ENCODE measurements around the gene TMEM164. TPM values are rescaled to one million over a fixed set of nuclear protein-coding genes. Genes with fewer than 3 reads are reported as not detected.

Gene TMEM164
- total RNA-seq, 1 donor from 2014 or later = 18.7 TPM

DNA sequence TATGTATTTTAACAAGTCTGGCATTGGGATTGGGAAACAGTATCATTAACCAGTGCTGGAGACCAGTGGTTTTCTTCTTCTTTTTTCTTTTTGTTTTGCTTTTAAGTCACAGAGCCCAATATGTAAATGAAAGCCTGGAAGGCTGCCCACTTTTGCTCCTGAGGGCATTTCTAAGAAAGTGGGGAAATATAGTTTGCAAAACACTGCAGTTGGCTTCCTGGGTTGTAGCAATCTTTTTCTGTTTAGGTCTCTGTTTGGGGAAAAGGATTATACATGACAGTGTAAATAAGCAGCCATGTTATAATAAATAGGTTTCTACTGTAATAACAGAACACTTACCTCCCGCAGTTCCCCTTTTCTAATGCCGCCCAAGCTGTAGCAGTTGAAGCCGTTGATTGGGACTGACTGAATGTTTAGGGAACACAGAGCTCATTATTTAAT lies 105.5 kb downstream of the TMEM164 start:
- no peak overlapping the region for H3K4me3 Mint-ChIP-seq (ENCODE audit: unreplicated experiment)
- DNase-seq (ENCODE audit: low spot score) = no peak
- peaks cover 1% of the 10 kb centered on the region for H3K27me3 Mint-ChIP-seq (ENCODE audit: unreplicated experiment)
- H3K27ac Mint-ChIP-seq (ENCODE audit: unreplicated experiment) = no peak overlapping the region
- H3K4me1 Mint-ChIP-seq (ENCODE audit: unreplicated experiment) = peaks cover 6% of the 10 kb centered on the region
- TF ChIP-seq, protein P1, sequence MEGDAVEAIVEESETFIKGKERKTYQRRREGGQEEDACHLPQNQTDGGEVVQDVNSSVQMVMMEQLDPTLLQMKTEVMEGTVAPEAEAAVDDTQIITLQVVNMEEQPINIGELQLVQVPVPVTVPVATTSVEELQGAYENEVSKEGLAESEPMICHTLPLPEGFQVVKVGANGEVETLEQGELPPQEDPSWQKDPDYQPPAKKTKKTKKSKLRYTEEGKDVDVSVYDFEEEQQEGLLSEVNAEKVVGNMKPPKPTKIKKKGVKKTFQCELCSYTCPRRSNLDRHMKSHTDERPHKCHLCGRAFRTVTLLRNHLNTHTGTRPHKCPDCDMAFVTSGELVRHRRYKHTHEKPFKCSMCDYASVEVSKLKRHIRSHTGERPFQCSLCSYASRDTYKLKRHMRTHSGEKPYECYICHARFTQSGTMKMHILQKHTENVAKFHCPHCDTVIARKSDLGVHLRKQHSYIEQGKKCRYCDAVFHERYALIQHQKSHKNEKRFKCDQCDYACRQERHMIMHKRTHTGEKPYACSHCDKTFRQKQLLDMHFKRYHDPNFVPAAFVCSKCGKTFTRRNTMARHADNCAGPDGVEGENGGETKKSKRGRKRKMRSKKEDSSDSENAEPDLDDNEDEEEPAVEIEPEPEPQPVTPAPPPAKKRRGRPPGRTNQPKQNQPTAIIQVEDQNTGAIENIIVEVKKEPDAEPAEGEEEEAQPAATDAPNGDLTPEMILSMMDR (IDR thresholded peaks at IDR 0.05; ENCODE audit: unreplicated experiment) = no peak
- no peaks in the 10 kb centered on the region for H3K36me3 Mint-ChIP-seq (ENCODE audit: low read depth, unreplicated experiment)
- no peaks in the 10 kb centered on the region for H3K9me3 Mint-ChIP-seq (ENCODE audit: unreplicated experiment)

DNA sequence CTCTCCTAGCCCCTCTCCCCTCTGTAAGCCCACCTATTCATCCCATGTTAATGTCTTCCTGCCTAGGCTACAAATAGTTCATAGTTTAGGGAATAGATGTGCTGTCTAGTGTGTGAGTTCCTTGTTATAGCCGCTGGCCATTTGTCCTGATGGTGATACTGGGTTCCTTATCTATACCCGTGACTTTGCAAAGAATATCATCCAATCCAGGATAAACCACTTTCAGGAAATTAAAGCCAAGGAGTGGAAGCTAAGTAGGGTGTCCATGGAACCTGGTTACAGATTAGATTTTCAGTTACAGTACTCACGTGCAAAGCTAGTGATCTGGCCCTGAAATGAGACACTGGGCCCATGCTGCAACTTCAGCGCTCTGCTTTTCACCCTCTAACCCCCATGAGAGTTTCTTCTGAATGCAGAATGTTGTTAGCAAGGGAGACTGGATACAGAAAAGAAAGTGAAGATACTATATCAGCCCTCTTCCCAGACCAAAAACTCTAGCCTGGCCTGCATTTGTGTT lies 111.4 kb downstream of the TMEM164 start:
- no peak for DNase-seq (ENCODE audit: low spot score)
- Mint-ChIP-seq H3K4me3 (ENCODE audit: unreplicated experiment) (no peak overlapping the region), H3K27me3 (ENCODE audit: unreplicated experiment) (no peaks in the 10 kb centered on the region), H3K9me3 (ENCODE audit: unreplicated experiment) (no peaks in the 10 kb centered on the region), H3K27ac (ENCODE audit: unreplicated experiment) (no peak overlapping the region), H3K4me1 (ENCODE audit: unreplicated experiment) (peaks cover 9% of the 10 kb centered on the region), H3K36me3 (ENCODE audit: low read depth, unreplicated experiment) (no peaks in the 10 kb centered on the region)
- TF ChIP-seq, protein P1 (IDR thresholded peaks at IDR 0.05; ENCODE audit: unreplicated experiment) = no peak

DNA sequence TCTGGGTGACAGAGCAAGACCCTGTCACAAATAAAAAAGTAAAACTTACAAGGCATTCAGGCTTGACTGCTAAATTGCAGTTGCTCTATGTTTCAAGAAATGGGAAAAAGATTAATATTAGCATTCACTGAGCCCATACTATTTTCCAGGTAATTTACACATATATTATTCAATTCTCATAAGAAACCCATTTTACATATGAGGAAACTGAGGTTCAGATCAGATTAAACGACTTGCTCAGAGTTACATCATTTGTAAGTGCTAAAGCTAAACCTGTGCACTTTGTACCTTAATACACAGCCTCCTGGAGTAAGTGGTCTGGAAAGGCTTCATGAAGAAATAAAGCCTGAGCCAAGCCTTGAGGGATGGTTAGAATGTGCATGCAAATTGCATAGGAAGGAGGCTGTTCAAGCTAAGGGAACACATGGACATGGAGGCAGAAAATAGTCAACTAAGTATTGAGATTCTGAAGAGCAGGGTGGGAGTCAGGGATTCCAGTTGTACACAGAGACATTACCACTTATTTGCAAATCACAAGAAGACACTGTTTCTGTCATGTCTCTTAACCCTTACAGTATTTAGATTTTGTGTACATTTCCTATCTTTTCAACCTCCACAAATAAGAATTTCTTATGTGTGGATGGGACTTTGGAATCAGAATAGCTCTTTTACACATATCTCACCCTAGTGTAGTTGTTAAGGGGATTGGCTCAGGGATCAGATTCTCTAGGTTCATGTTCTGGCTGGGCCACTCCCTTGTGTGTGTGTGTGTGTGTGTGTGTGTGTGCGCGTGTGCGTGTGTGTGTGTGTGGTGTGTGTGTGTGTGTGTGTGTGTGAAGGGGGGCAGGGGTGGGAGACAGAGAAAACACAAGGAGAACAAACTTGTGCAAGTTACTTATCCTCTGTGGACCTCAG lies 113.4 kb downstream of the TMEM164 start:
- Mint-ChIP-seq H3K4me3 (ENCODE audit: unreplicated experiment) (no peak overlapping the region), H3K36me3 (ENCODE audit: low read depth, unreplicated experiment) (no peaks in the 10 kb centered on the region), H3K4me1 (ENCODE audit: unreplicated experiment) (peaks cover 9% of the 10 kb centered on the region), H3K27ac (ENCODE audit: unreplicated experiment) (no peak overlapping the region), H3K9me3 (ENCODE audit: unreplicated experiment) (no peaks in the 10 kb centered on the region), H3K27me3 (ENCODE audit: unreplicated experiment) (no peaks in the 10 kb centered on the region)
- TF ChIP-seq, protein P1 (IDR thresholded peaks at IDR 0.05; ENCODE audit: unreplicated experiment) = no peak
- no peak for DNase-seq (ENCODE audit: low spot score)

- peaks cover 3% of the 10 kb centered on the region for H3K4me1 Mint-ChIP-seq (ENCODE audit: unreplicated experiment)
- no peak overlapping the region for H3K4me3 Mint-ChIP-seq (ENCODE audit: unreplicated experiment)
- H3K9me3 Mint-ChIP-seq (ENCODE audit: unreplicated experiment) = no peaks in the 10 kb centered on the region
- DNase-seq (ENCODE audit: low spot score) = no peak
- H3K36me3 Mint-ChIP-seq (ENCODE audit: low read depth, unreplicated experiment) = no peaks in the 10 kb centered on the region
- TF ChIP-seq, protein P1 (IDR thresholded peaks at IDR 0.05; ENCODE audit: unreplicated experiment) = no peak
- H3K27ac Mint-ChIP-seq (ENCODE audit: unreplicated experiment) = no peak overlapping the region
- no peaks in the 10 kb centered on the region for H3K27me3 Mint-ChIP-seq (ENCODE audit: unreplicated experiment)
Measured at GRCh38 chrX:110118530-110118929, 115.6 kb downstream of the TMEM164 start.

GRCh38 chrX:110119480-110119879 lies 116.6 kb downstream of the TMEM164 start:
- H3K9me3 Mint-ChIP-seq (ENCODE audit: unreplicated experiment) = no peaks in the 10 kb centered on the region
- H3K4me3 Mint-ChIP-seq (ENCODE audit: unreplicated experiment) = no peak overlapping the region
- H3K4me1 Mint-ChIP-seq (ENCODE audit: unreplicated experiment) = no peaks in the 10 kb centered on the region
- peaks cover 2% of the 10 kb centered on the region for H3K27me3 Mint-ChIP-seq (ENCODE audit: unreplicated experiment)
- no peak for DNase-seq (ENCODE audit: low spot score)
- no peak overlapping the region for H3K27ac Mint-ChIP-seq (ENCODE audit: unreplicated experiment)
- TF ChIP-seq, protein P1 (IDR thresholded peaks at IDR 0.05; ENCODE audit: unreplicated experiment) = no peak
- H3K36me3 Mint-ChIP-seq (ENCODE audit: low read depth, unreplicated experiment) = no peaks in the 10 kb centered on the region
